ENCODE results near the gene GLUD1.
"Not testable (repeated sequence)": the region's sequence is repeated elsewhere in the genome, so short reads cannot be mapped to it uniquely, and the experiment has no call there.

GLUD1 gene

DNA sequence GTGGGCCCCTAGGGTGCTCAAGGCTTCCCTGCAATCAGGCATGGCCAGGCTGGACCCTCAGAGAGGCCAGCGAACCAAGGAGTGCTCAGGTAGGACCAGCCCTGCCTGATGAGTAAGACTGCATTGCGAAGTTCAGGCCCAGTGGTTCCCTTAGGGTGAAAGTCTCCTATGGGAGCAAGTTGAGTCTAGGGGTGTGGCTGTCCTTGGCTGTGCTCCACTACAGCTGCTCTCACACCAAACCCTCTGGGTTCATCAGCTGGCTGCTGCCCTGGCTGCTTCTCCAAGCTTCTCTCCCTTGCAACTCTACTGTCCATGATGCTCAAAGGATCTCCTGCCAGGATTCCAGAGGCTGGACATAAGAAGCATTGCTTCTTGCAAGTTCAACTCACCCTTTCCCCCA, 55.9 kb downstream of the GLUD1 start:
- DNase-seq = no peak

DNA sequence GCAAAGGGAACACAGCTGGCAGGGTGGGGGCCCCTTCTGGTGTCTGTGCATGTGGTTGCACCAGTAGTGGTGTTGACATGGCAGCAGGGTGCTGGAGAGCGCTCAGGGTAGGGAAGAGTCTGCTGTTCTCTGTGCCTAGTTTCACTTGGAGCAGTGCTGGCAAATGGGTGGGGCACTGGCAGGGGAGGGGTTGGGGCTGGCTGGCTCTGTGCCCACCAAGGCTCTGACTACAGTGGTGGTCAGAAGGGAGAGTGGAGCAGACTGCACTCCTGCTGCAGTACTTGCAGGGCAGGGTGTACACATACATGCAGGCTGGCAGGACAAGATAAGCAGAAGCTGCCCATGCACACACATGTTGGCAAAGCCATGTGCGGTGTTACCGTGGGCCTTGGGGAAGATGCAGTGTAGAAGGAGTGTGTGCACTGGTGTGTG, 56.3 kb downstream of the GLUD1 start:
- no peak for DNase-seq

DNA sequence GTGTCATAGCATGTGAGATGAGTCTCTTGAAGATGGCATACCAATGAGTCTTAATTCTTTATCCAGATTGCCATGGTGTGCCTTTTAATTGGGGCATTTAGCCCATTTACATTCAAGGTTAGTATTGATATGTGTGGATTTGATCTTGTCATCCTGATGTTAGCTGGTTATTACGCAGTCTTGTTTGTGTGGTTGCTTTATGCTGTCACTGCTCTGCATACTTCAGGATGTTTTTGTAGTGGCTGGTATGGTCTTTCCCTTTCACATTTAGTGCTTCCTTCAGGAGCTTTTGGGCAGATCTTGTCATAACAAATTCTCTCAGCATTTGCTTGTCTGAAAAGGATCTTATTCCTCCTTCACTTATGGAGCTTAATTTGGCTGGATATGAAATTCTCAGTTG, 58.0 kb downstream of the GLUD1 start:
- DNase-seq = no peak

DNA sequence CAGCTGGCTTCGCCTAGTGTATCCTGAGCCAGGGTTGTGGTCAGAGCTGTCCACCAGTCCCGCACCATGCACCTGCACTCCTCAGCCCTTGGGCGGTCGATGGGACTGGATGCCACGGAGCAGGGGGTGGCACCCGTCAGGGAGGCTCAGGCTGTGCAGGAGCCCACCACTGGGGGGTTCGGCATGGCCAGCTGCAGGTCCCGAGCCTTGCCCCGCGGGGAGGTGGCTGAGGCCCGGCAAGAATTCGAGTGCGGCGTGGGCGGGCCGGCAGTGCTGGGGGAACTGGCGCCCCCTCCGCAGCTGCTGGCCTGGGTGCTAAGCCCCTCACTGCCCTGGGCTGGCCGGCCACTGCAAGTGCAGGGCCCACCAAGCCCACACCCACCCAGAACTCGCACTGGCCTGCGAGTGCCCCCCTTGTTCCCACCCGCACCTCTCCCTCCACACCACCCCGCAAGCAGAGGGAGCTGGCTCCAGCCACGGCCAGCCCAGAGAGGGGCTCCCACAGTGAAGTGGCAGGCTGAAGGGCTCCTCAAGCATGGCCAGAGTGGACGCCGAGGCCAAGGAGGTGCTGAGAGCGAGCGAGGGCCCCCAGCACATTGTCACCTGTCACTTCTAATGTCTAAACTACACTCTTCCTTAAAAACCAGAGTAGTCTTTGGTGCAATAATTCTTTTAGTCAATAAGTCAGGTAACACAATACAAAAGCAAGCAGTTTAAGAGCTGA, 63.6 kb downstream of the GLUD1 start:
- no peak for DNase-seq

DNA sequence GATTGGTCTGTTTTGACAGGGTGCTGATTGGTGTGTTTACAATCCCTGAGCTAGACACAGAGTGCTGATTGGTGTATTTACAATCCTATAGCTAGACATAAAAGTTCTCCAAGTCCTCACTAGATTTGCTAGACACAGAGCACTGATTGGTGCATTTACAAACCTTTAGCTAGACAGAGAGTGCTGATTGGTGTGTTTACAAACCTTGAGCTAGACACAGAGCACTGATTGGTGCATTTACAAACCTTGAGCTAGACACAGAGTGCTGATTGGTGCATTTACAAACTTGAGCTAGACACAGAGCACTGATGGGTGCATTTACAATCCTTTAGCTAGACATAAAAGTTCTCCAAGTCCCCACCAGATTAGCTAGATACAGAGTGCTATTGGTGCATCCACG, 64.2 kb downstream of the GLUD1 start:
- DNase-seq = not testable (repeated sequence)

DNA sequence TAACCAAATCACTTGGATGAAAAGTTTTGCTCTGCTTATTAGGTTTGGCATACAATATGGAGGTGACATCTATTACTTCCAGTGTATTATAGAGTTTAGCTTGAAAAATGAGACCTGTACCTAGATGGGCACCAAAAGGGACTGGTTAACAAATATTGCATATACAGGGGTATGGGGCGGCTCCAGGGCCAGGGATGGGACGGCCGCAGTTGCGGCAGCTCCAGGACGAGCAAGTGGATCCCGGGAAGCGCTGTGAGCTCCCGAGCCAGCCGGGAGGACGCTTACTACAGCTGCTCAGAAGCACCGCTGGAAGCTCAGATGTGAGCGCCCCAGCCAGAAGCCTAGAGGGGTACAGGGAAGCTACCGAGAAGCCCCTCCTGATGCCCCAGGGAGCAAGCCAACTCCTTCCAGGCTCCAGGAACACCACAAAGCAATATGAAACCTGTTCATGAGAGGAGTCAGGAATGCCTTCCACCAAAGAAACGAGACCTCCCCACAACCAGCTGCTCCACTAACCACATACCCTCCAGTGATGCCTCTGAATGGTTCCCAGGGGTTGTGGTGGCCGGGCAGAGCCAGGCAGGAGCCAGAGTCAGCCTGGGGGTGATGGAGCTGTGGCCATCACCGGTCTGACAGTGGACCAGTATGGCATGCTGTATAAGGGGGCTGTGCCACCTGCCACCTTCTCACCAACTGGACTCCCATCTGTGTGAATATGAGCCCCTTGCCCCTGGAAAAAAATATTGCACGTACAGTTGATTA, 67.7 kb downstream of the GLUD1 start:
- not testable (repeated sequence) for DNase-seq

DNA sequence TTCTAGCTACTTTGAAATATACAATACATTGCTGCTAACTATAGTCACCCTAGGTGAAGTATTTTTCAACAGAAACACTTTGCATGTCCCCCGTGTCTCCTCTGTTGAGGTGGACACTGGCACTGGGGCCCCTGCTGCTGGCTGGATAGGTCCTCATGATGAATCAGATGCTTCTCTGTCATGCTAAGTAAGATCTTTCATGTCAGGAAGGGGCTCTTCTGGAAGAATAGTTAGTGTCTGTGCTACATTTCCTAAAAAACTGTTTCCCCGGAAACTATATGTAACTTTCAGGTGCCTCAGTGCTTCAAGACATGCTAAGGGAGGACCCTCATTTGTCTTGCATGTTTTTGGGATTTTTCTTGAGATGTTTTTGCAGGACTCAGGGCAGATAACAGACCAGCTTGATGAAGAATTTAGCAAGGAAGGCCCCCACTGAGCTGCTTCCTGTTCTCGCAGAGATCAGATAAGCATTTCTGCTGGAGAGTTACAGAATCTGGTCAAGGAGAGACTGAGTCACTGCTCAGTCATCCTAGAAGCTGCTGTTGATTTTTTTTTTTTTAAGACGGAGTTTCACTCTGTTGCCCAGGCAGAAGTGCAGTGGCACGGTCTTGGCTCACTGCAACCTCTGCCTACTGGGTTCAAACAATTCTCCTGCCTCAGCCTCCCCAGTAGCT, 69.2 kb downstream of the GLUD1 start:
- not testable (repeated sequence) for DNase-seq

DNA sequence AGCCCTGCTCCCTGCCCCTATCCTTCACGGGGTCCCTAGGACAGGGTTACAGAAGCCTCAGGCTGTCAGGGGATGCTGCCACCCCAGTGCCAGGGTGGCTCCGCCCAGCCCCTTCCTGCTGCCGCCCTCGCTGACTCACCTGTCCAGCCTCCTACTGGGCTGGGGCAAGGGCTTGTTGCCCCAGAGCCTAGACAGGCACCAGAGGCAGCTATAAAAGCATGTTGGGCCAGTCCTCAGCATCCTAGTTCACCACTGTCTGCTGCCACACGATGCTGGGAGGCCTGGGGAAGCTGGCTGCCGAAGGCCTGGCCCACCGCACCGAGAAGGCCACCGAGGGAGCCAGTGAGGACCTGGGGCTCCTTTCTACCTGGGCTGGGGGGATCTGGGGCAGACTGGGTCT, 74.6 kb downstream of the GLUD1 start, which contains the start of gene FAM25A:
FAM25A (plus strand) TSS at position 239 of the 400 bp plus-strand sequence; CDS start at position 270, 31 bp downstream.
- not testable (repeated sequence) for DNase-seq

DNA sequence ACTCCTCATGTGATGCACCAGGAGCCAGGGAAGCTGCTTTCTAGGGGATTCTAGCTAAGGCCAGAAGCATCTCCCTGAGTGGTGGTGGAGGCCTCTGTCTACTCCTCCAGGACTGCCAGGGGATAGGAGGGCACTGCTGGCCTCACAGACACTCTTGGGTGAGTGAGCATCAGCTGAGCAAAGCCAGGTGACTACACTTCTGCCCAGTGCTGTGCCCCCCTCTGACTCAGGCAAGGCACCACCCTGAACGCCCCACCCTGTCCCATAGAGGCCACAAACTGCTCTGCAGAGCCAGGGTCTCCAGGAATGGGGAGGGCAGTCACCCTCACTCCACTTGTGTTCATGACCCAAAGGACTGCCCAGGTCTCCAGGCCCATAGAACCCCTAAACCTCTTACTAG, 75.1 kb downstream of the GLUD1 start:
- not testable (repeated sequence) for DNase-seq

DNA sequence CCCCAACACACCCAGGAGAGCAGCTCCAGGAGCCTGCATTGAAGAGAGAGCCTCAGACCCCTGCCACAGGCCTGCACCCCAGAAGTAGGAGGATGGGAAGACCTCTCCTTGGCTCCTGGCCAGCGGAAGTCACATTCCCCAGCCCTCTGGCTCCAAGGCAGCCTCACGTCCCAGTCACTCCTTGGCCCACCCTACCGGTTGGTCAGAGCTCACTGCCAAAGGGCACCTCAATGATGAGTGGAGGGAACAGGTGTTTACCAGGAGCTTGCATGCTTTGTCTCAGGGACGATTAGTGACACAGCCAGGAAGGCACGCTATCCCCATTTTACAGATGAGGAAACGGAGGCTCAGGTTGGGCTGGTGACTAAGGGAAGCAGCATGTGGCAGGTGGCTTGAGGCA, 75.6 kb downstream of the GLUD1 start:
- not testable (repeated sequence) for DNase-seq

DNA sequence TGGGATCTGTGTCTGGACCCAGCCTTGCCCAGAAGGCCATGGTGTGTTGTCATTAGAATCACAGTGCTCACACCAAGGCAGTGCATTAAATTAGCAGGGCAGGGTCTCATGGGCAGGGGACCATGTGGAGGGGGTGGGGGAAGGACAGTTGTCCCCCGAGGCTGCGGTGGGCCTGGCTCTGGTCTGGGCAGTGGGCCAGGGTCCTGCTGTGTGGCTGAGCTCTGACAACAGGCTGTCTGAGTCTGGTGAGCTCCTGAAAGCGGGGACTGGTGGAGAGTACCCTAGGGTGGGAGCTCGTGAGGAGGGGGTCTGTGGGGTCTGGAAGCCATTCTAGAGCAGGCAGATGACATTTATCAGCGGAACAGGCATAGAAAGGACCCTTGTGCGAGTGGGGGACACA, 76.5 kb downstream of the GLUD1 start:
- DNase-seq = not testable (repeated sequence)

DNA sequence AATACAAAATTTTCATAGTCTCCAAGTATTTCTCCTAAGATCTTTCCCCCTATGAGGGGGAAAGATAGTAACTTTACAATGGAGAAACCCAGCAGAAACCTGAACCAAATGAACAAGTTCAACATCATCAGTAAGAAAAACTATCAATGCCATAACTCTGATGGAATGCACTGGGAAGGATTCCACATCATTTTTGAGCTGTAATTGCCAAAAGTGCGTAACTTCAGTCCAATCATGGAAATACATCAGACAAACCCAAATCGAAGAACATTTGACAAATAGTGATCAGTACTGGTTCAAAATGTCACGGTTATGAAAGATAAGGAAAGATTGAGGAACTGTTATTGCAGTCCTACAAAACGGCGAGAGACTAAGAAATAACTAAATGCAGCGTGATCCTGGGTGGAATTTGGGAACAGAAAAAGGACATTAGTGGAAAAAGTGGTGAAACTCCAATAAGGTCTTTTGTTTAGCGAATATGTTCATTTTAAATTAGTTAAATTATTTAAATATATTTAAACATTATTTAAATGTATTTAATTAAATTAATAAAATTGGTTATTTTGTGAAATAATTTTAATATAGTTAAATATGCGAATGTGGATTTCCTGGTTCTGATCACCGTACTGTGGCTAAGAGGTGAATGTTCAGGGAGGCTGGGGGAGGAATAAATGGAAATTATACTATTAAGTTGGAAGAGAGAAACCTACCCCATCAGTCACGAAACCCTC, 79.5 kb downstream of the GLUD1 start:
- DNase-seq = not testable (repeated sequence)

DNA sequence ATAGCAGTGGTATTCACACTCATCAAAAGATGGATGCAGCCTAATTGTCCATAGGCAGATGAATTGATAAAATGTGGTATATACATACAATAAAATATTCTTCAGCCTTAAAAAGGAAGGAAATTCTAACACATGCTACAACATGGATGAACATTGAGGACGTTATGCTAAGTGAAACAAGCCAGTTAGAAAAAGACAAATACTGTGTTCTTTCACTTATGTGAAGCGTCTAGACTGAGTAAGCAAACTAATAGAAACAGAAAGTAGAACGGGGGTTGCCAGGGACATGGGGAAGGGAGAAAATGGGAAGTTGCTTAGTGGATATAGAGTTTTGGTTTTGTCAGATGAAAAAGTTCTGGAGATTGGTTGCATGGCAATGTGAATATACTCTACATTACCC, 81.1 kb downstream of the GLUD1 start:
- not testable (repeated sequence) for DNase-seq

DNA sequence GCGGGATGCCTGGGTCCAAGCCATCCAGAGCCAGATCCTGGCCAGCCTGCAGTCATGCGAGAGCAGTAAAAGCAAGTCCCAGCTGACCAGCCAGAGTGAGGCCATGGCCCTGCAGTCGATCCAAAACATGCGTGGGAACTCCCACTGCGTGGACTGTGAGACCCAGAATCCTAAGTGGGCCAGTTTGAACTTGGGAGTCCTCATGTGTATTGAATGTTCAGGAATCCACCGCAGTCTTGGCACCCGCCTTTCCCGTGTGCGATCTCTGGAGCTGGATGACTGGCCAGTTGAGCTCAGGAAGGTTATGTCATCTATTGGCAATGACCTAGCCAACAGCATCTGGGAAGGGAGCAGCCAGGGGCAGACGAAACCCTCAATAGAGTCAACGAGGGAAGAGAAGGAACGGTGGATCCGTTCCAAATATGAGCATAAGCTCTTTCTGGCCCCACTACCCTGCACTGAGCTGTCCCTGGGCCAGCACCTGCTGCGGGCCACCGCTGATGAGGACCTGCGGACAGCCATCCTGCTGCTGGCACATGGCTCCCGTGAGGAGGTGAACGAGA, 85.4 kb downstream of the GLUD1 start:
- not testable (repeated sequence) for DNase-seq

DNA sequence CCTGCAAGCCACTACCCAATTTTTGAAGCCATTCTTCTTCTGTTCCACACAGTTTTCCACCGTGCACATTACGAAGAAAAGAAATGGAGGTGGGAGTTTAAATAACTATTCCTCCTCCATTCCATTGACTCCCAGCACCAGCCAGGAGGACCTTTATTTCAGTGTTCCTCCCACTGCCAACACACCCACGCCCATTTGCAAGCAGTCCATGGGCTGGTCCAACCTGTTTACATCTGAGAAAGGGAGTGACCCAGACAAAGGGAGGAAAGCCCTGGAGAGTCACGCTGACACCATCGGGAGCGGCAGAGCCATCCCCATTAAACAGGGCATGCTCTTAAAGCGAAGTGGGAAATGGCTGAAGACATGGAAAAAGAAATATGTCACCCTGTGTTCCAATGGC, 86.3 kb downstream of the GLUD1 start:
- not testable (repeated sequence) for DNase-seq

DNA sequence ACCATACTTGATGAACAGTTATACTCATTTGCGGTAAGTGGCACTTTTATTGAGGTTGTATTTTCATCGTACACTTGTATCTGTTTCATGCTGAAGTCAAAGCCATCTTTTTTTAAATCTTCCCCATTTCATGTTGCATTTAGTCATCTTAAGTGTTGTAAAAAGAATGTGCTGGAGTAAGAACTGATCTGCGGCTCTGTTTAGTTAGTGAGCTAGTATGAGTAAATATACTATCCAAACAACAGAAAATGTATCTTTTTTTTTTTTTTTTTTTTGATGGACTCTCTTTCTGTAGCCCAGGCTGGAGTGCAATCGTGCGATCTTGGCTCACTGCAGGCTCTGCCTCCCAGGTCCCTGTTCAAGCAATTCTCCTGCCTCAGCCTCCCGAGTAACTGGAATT, 87.0 kb downstream of the GLUD1 start:
- DNase-seq = not testable (repeated sequence)

DNA sequence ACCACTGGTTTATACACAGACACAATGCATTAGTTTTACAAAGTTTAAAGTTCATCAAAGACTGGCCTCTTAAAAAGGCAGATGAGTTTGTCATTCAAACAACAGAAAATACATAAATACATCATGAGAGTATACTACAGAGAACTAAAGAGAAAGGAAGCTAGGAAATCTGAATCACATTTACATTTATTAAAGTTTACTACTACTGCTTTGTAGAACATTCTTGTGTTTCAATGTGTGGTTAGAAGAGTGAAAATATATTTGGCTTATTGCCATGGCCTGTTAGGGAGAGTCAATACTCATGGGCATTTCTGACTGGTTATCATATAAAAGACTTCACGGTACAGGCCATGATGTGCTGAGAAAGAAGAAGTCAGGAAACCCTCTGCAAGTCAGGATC, 87.5 kb downstream of the GLUD1 start:
- DNase-seq = not testable (repeated sequence)

DNA sequence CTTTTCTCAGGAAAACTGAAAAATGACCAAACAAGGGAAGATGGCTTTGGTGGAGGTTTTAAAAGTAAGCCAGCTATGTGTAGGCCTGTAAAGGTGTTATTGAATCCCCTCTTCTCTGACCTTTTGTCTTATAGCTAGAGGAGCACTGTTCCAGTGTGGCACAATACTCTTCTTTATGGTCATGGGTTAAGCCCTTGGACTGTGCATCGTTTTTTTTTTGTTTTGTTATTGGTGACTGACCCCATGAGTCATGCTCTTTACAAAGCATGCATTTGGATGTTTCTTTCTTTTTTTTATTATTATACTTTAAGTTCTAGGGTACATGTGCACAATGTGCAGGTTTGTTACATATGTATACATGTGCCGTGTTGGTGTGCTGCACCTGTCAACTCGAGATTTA, 94.2 kb downstream of the GLUD1 start:
- DNase-seq = no peak
